ENCODE measurements around the gene UBE2F.
"Not testable (repeated sequence)": the region's sequence is repeated elsewhere in the genome, so short reads cannot be mapped to it uniquely, and the experiment has no call there.

The UBE2F gene

GRCh38 chr2:237972211-237972610, 5.4 kb downstream of the UBE2F start:
- CTCF ChIA-PET: no interaction called here
- TF ChIP-seq LEF1 (IDR thresholded peaks at IDR 0.05; ENCODE audit: borderline replicate concordance) (no peak), PKNOX1 (IDR thresholded peaks at IDR 0.05) (no peak), FOXK2 (IDR thresholded peaks at IDR 0.05) (no peak), ARNT (IDR thresholded peaks at IDR 0.05) (no peak), TARDBP (IDR thresholded peaks at IDR 0.05) (no peak), SUZ12 (IDR thresholded peaks at IDR 0.05) (no peak), SP1 (IDR thresholded peaks at IDR 0.05) (no peak)
- no peak for DNase-seq (ENCODE audit: extremely low spot score)
- POLR2A ChIA-PET: no interaction called here

- TF ChIP-seq PKNOX1 (IDR thresholded peaks at IDR 0.05) (no peak), NFRKB (IDR thresholded peaks at IDR 0.05) (no peak), FOXM1 (IDR thresholded peaks at IDR 0.05; ENCODE audit: borderline replicate concordance) (no peak), L3MBTL2 (conservative IDR thresholded peaks at IDR 0.05) (no peak), LEF1 (IDR thresholded peaks at IDR 0.05; ENCODE audit: borderline replicate concordance) (no peak), BHLHE40 (IDR thresholded peaks at IDR 0.05; ENCODE audit: borderline replicate concordance) (no peak)
- CTCF ChIA-PET: no interaction called here
- no peak for DNase-seq (ENCODE audit: extremely low spot score)
- POLR2A ChIA-PET: no interaction called here
Observed at GRCh38 chr2:237972936-237973335, 6.1 kb downstream of the UBE2F start.

GRCh38 chr2:237977380-237977779, 10.6 kb downstream of the UBE2F start:
- DNase-seq (ENCODE audit: extremely low spot score): no peak
- TF ChIP-seq CTBP1 (IDR thresholded peaks at IDR 0.05; ENCODE audit: borderline replicate concordance) (no peak), SP1 (IDR thresholded peaks at IDR 0.05) (no peak), HDGF (IDR thresholded peaks at IDR 0.05; ENCODE audit: borderline replicate concordance) (no peak), FOXA1 (IDR thresholded peaks at IDR 0.05) (no peak), TARDBP (IDR thresholded peaks at IDR 0.05) (no peak), ELF4 (IDR thresholded peaks at IDR 0.05) (no peak), FOXM1 (IDR thresholded peaks at IDR 0.05; ENCODE audit: borderline replicate concordance) (no peak), BHLHE40 (IDR thresholded peaks at IDR 0.05; ENCODE audit: borderline replicate concordance) (no peak), PKNOX1 (IDR thresholded peaks at IDR 0.05) (no peak), NFRKB (IDR thresholded peaks at IDR 0.05) (no peak), FOXK2 (IDR thresholded peaks at IDR 0.05) (no peak), ARNT (IDR thresholded peaks at IDR 0.05) (no peak)
- POLR2A ChIA-PET: no interaction called here
- CTCF ChIA-PET: no interaction called here

GRCh38 chr2:237978058-237978712, 11.4 kb downstream of the UBE2F start:
- ChIA-PET POLR2A (no interaction called here), CTCF (no interaction called here)
- no peak for DNase-seq (ENCODE audit: extremely low spot score)
- TF ChIP-seq ZNF384 (IDR thresholded peaks at IDR 0.05) (no peak), BHLHE40 (IDR thresholded peaks at IDR 0.05; ENCODE audit: borderline replicate concordance) (no peak), TARDBP (IDR thresholded peaks at IDR 0.05) (no peak), FOXA1 (IDR thresholded peaks at IDR 0.05) (no peak), FOXK2 (IDR thresholded peaks at IDR 0.05) (no peak), HDGF (IDR thresholded peaks at IDR 0.05; ENCODE audit: borderline replicate concordance) (no peak), L3MBTL2 (conservative IDR thresholded peaks at IDR 0.05) (no peak), ELF4 (IDR thresholded peaks at IDR 0.05) (no peak)

GRCh38 chr2:237979331-237979730, 12.5 kb downstream of the UBE2F start:
- POLR2A ChIA-PET: no interaction called here

GRCh38 chr2:237980087-237980486, 13.3 kb downstream of the UBE2F start:
- no peak for TF ChIP-seq ELF4 (IDR thresholded peaks at IDR 0.05)
- TF ChIP-seq ARNT (IDR thresholded peaks at IDR 0.05): no peak
- TF ChIP-seq TARDBP (IDR thresholded peaks at IDR 0.05): no peak
- no peak for TF ChIP-seq CTBP1 (IDR thresholded peaks at IDR 0.05; ENCODE audit: borderline replicate concordance)
- no peak for TF ChIP-seq SP1 (IDR thresholded peaks at IDR 0.05)
- no peak for TF ChIP-seq LEF1 (IDR thresholded peaks at IDR 0.05; ENCODE audit: borderline replicate concordance)
- ChIA-PET CTCF (no interaction called here), POLR2A (no interaction called here)
- no peak for DNase-seq (ENCODE audit: extremely low spot score)

More at GRCh38 chr2:237979331-237979730, 12.5 kb downstream of the UBE2F start:
- DNase-seq (ENCODE audit: extremely low spot score): no peak
- TF ChIP-seq FOXA1 (IDR thresholded peaks at IDR 0.05) (no peak), ELF4 (IDR thresholded peaks at IDR 0.05) (no peak), SP1 (IDR thresholded peaks at IDR 0.05) (no peak), L3MBTL2 (conservative IDR thresholded peaks at IDR 0.05) (no peak), TARDBP (IDR thresholded peaks at IDR 0.05) (no peak)
- CTCF ChIA-PET: no interaction called here

- DNase-seq (ENCODE audit: extremely low spot score): no peak
- ChIA-PET CTCF (no interaction called here), POLR2A (no interaction called here)
- no peak for TF ChIP-seq NFRKB (IDR thresholded peaks at IDR 0.05)
- no peak for TF ChIP-seq ZNF384 (IDR thresholded peaks at IDR 0.05)
- no peak for TF ChIP-seq ARNT (IDR thresholded peaks at IDR 0.05)
- no peak for TF ChIP-seq HDGF (IDR thresholded peaks at IDR 0.05; ENCODE audit: borderline replicate concordance)
- no peak for TF ChIP-seq ELF4 (IDR thresholded peaks at IDR 0.05)
- no peak for TF ChIP-seq FOXM1 (IDR thresholded peaks at IDR 0.05; ENCODE audit: borderline replicate concordance)
- TF ChIP-seq L3MBTL2 (conservative IDR thresholded peaks at IDR 0.05): no peak
- TF ChIP-seq SP1 (IDR thresholded peaks at IDR 0.05): no peak
- TF ChIP-seq CTBP1 (IDR thresholded peaks at IDR 0.05; ENCODE audit: borderline replicate concordance): no peak
- TF ChIP-seq FOXK2 (IDR thresholded peaks at IDR 0.05): no peak
- TF ChIP-seq TARDBP (IDR thresholded peaks at IDR 0.05): no peak
- no peak for TF ChIP-seq FOXA1 (IDR thresholded peaks at IDR 0.05)
- no peak for TF ChIP-seq PKNOX1 (IDR thresholded peaks at IDR 0.05)
- TF ChIP-seq SUZ12 (IDR thresholded peaks at IDR 0.05): no peak
- TF ChIP-seq BHLHE40 (IDR thresholded peaks at IDR 0.05; ENCODE audit: borderline replicate concordance): no peak
- TF ChIP-seq LEF1 (IDR thresholded peaks at IDR 0.05; ENCODE audit: borderline replicate concordance): no peak
Observed at GRCh38 chr2:237980751-237981150, 13.9 kb downstream of the UBE2F start.

GRCh38 chr2:237981621-237982020, 14.8 kb downstream of the UBE2F start:
- DNase-seq (ENCODE audit: extremely low spot score); CTCF ChIA-PET; POLR2A ChIA-PET: not testable (repeated sequence)
